ENCODE results near the gene CTSE. TPM values are rescaled to one million over a fixed set of nuclear protein-coding genes. Genes with fewer than 3 reads are reported as not detected.
A peak's percentile ranks its signal among the peaks of the same experiment; 100 is the strongest.

Gene CTSE
- total RNA-seq, 1 donor from 2014 or later = not detected

DNA sequence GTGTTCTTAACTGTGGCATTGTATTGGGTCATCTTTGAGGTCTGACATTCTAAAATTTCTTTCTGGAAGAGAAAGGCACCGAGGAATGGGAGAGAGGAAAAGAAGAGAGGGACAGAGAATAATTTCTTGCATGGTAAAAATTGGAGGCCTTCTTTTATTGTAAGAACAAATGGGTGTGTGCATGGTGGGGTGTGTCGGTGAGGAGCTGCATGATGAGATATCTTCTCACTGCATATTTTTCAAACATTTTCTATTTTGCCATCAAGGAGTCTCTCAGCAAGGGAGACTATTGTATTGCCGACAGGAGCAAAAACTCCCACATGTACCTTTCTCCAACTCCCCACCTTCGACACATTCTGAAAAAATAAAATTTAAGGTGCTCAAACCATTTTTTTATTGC is 6.5 kb upstream of the CTSE start:
- TF ChIP-seq CTCF (conservative IDR thresholded peaks at IDR 0.05; ENCODE audit: low read depth, low read length) = no peak
- DNase-seq (ENCODE audit: low read depth) = no peak
- H3K4me3 ChIP-seq (ENCODE audit: low read depth, low read length) = no peak overlapping the region

DNA sequence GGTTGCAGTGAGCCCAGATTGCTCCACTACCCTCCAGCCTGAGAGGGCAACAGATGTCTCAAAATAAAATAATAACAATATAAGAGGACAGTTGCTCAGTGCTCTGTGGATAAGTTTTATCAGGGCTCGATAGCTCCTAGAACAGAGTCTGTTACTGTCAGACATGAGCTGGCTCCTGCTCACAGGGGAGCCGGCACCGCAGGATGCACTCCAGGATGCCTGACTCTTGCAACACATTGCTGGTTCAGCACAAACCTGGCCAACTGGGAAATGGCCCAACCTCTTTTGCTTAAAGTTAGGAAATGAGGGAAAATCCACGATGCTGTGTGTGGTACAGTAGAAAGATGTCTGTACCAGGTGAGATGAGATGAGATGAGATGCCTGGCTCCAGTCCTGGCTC is 5.8 kb upstream of the CTSE start:
- peak; percentile 64 for DNase-seq (ENCODE audit: low read depth)

DNA sequence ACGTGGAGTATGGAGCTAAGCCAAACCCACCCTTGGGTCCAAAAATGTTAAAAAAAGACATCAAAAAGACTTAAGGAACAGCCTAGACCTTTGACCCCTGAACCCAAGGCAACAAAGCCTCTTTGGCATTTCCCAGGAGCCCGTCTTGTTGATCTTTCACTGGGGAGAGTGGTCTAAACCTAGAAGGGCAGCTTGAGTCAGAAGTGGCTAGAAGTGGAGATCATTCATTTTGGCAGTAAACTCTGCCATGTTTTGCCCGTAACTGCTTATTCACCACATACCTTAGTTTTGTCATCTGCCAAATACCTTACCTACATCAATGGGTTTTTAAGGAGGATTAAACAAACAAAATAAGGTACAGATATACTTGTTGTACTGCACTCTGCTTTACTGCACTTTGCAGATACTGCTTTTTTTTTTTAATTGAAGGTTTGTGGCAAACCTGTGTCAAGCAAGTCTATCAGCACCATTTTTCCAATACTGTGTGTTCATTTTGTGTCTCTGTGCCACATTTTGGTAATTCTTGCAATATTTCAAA is 1.7 kb upstream of the CTSE start:
- no peak for DNase-seq (ENCODE audit: low read depth)
- no peak for TF ChIP-seq CTCF (conservative IDR thresholded peaks at IDR 0.05; ENCODE audit: low read depth, low read length)
- no peak overlapping the region for H3K4me3 ChIP-seq (ENCODE audit: low read depth, low read length)

More for the DNA sequence above, 5.8 kb upstream of the CTSE start:
- TF ChIP-seq CTCF (conservative IDR thresholded peaks at IDR 0.05; ENCODE audit: low read depth, low read length) = no peak
- no peak overlapping the region for H3K4me3 ChIP-seq (ENCODE audit: low read depth, low read length)

DNA sequence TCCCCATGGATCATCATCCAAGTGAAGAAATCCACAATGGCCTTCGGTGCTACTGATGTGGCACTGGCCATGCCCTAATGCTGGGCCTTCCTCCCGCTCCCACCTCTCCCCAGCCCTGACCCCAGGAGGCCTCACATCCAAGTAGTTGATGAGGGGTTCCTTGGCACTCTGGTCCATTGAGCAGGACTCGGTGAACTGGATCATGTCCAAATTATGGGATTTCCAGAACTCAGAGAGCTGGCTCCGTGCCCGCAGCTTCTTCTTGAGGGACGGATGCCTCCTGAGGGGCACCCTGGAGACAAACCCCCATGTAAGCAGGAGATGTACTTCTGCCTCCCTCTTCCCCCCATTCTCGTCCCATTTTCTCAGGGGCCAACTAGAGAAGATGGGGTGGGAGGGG is 929 bp downstream of the CTSE start:
- H3K4me3 ChIP-seq (ENCODE audit: low read depth, low read length) = no peak overlapping the region
- no peak for TF ChIP-seq CTCF (conservative IDR thresholded peaks at IDR 0.05; ENCODE audit: low read depth, low read length)
- DNase-seq (ENCODE audit: low read depth) = no peak

DNA sequence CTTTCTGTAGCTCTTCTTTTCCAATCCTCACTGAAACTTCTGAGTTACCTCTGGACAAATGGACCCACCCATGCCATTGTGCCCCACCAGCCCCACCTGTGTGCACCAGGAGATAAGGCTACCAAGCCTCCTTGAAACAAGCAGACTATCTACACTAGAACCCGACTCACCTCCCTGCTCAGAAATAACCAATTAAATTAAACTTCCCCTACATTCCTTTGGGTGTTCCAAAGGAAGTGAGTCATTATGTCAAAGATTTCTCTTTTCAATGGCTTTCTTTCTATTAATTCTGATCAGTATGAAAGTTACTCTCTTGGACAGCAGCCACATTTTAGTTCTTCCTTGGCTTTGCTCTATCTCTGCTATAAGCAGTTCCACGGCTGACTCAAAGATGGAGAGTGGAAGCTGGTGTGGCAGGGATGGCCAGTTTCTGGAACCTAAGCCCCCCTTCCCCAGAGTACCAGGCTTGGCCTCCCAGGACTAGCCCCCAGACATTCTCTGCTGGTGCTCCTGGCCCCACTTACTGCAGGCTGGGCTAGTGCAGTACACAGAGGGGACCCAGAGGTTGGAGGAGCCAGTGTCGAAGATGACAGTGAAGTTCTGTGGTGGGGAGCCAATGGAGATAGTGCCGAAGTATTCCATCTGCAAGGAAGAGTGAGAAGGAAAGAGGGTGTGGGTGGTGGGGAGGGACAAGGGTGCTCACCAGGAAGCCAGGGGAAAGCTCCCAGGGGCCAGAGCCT is 1.9 kb downstream of the CTSE start:
- no peak for TF ChIP-seq CTCF (conservative IDR thresholded peaks at IDR 0.05; ENCODE audit: low read depth, low read length)
- DNase-seq (ENCODE audit: low read depth) = peak; percentile 19
- no peak overlapping the region for H3K4me3 ChIP-seq (ENCODE audit: low read depth, low read length)

GRCh38 chr1:206021008-206021625 is 2.6 kb downstream of the CTSE start:
- H3K4me3 ChIP-seq (ENCODE audit: low read depth, low read length) = no peak overlapping the region
- no peak for TF ChIP-seq CTCF (conservative IDR thresholded peaks at IDR 0.05; ENCODE audit: low read depth, low read length)
- DNase-seq (ENCODE audit: low read depth) = no peak

Data from epithelial cell of proximal tubule (primary cell).